GM23338 (cell line): ENCODE measurements around the gene UBAP2. TPM values are rescaled to one million over a fixed set of nuclear protein-coding genes. Genes with fewer than 3 reads are reported as not detected.

ENCODE experiments used
- ATAC-seq: fragments of 200-7000 bp; cut with Tn5 transposase; 3 replicates; pipeline ENCODE4 v1.9.1; 2020
- DNase-seq: peaks from one replicate; pipeline ENCODE4 v3.0.0-alpha.2; 2015; ENCODE audit warnings: low spot score
- H2AFZ ChIP-seq: fragments of 200-600 bp; sonication (generic); 2 replicates; pipeline ENCODE4 v1.8.0; 2016; ENCODE audit warnings: antibody characterized with exemption, mild to moderate bottlenecking, moderate library complexity
- H3F3A ChIP-seq: fragments of 200-600 bp; sonication (generic); replicated peaks from 2 replicates; pipeline ENCODE4 v1.8.0; 2017; ENCODE audit warnings: antibody characterized with exemption, mixed run types, low read depth
- H3K27ac ChIP-seq: fragments of 200-600 bp; sonication (generic); 2 replicates; pipeline ENCODE4 v1.6.1; 2016; ENCODE audit warnings: low read depth
- H3K27me3 ChIP-seq: fragments of 200-600 bp; sonication (generic); 2 replicates; pipeline ENCODE4 v1.8.0; 2016; ENCODE audit warnings: mild to moderate bottlenecking, mixed run types, moderate library complexity; ENCODE audit not compliant: insufficient read depth
- H3K36me3 ChIP-seq: fragments of 200-600 bp; sonication (generic); 2 replicates; pipeline ENCODE4 v1.8.0; 2016; ENCODE audit warnings: mild to moderate bottlenecking; ENCODE audit not compliant: insufficient read depth
- H3K4me1 ChIP-seq: fragments of 200-600 bp; sonication (generic); 2 replicates; pipeline ENCODE4 v1.8.0; 2016; ENCODE audit warnings: mild to moderate bottlenecking, moderate library complexity; ENCODE audit not compliant: insufficient read depth
- H3K4me2 ChIP-seq: fragments of 200-600 bp; sonication (generic); 2 replicates; pipeline ENCODE4 v1.7.1; 2017; ENCODE audit warnings: mixed run types
- H3K4me3 ChIP-seq: fragments of 200-600 bp; sonication (generic); 2 replicates; pipeline ENCODE4 v1.6.1; 2016; ENCODE audit warnings: mixed run types
- H3K79me2 ChIP-seq: fragments of 200-600 bp; sonication (generic); replicated peaks from 2 replicates; pipeline ENCODE4 v1.8.0; 2017; ENCODE audit warnings: mild to moderate bottlenecking; ENCODE audit not compliant: insufficient read depth
- H3K9me2 ChIP-seq: fragments of 200-600 bp; sonication (generic); 2 replicates; pipeline ENCODE4 v1.8.0; 2017; ENCODE audit not compliant: insufficient read depth
- H4K20me1 ChIP-seq: fragments of 200-600 bp; sonication (generic); replicated peaks from 2 replicates; pipeline ENCODE4 v1.8.0; 2017; ENCODE audit warnings: mild to moderate bottlenecking; ENCODE audit not compliant: insufficient read depth
- H3K27ac Mint-ChIP-seq: 2 replicates; pipeline ENCODE4 v1.8.0; 2020; ENCODE audit warnings: inconsistent platforms, mild to moderate bottlenecking, moderate library complexity, mixed read lengths
- H3K27me3 Mint-ChIP-seq: 3 replicates; pipeline ENCODE4 v1.8.0; 2022; ENCODE audit warnings: low read depth, mild to moderate bottlenecking, moderate library complexity, mixed read lengths, inconsistent platforms; ENCODE audit not compliant: insufficient read depth, poor library complexity
- H3K36me3 Mint-ChIP-seq: 3 replicates; pipeline ENCODE4 v1.8.0; 2021; ENCODE audit warnings: low read depth, mild to moderate bottlenecking, inconsistent platforms, moderate library complexity, mixed read lengths
- H3K4me1 Mint-ChIP-seq: 3 replicates; pipeline ENCODE4 v1.8.0; 2020; ENCODE audit warnings: mild to moderate bottlenecking, inconsistent platforms, mixed read lengths
- H3K4me3 Mint-ChIP-seq: 3 replicates; pipeline ENCODE4 v1.8.0; 2021; ENCODE audit warnings: moderate library complexity, mild to moderate bottlenecking, inconsistent platforms, mixed read lengths
- H3K9me3 Mint-ChIP-seq: 3 replicates; pipeline ENCODE4 v1.8.0; 2020; ENCODE audit warnings: moderate library complexity, mild to moderate bottlenecking, inconsistent platforms, mixed read lengths
- CTCF ChIP-seq, 2 experiments: fragments of 200-600 bp in 1 of 2; sonication (generic) in 1 of 2; conservative IDR thresholded peaks; 2 replicates each; pipeline versions ENCODE4 v1.5.1 to v1.6.1; 2016 to 2017; ENCODE audit warnings: antibody characterized with exemption in 2 of 2, low read depth in 2 of 2, mild to moderate bottlenecking in 2 of 2, moderate library complexity in 1 of 2
- EZH2 ChIP-seq: fragments of 200-600 bp; sonication (generic); IDR thresholded peaks from one replicate; pipeline ENCODE4 v1.8.0; 2017; ENCODE audit warnings: antibody characterized with exemption, mild to moderate bottlenecking, low read depth; ENCODE audit not compliant: unreplicated experiment
- STAT1 ChIP-seq: IDR thresholded peaks from one replicate; pipeline ENCODE4 v1.6.1; 2016; ENCODE audit warnings: antibody characterized with exemption; ENCODE audit not compliant: unreplicated experiment
- ZNF331 ChIP-seq: fragments of 250-450 bp; sonication (Bioruptor Pico); IDR thresholded peaks from 2 replicates; pipeline ENCODE4 v1.5.0; 2020; ENCODE audit warnings: low read depth, mild to moderate bottlenecking, moderate library complexity
- ZNF462 ChIP-seq: fragments of 250-450 bp; sonication (Bioruptor Pico); IDR thresholded peaks from 2 replicates; pipeline ENCODE4 v1.5.0; 2020; ENCODE audit warnings: mild to moderate bottlenecking, moderate library complexity
- polyA plus RNA-seq: library from polyadenylated mRNA; unstranded; fragments of >200 nt; fragmentation: Nextera tagmentation; extraction: Ambion mirVana; gene quantifications from 2 replicates; pipeline ENCODE4 v1.2.1, GENCODE V29; 2016
- total RNA-seq: library from RNA; depleted of rRNA; stranded (reverse); fragments of >200 nt; shearing (Covaris generic); gene quantifications from 2 replicates; pipeline ENCODE4 v1.2.3, GENCODE V29; 2014
- TF ChIP-seq, protein P1 (sequence below): IDR thresholded peaks from 2 replicates; pipeline ENCODE4 v1.6.1; 2016; ENCODE audit warnings: antibody characterized with exemption

UBAP2 gene
- total and polyA plus RNA-seq, 2 experiments from 2014 or later, result 47.4 to 56.4 TPM

DNA sequence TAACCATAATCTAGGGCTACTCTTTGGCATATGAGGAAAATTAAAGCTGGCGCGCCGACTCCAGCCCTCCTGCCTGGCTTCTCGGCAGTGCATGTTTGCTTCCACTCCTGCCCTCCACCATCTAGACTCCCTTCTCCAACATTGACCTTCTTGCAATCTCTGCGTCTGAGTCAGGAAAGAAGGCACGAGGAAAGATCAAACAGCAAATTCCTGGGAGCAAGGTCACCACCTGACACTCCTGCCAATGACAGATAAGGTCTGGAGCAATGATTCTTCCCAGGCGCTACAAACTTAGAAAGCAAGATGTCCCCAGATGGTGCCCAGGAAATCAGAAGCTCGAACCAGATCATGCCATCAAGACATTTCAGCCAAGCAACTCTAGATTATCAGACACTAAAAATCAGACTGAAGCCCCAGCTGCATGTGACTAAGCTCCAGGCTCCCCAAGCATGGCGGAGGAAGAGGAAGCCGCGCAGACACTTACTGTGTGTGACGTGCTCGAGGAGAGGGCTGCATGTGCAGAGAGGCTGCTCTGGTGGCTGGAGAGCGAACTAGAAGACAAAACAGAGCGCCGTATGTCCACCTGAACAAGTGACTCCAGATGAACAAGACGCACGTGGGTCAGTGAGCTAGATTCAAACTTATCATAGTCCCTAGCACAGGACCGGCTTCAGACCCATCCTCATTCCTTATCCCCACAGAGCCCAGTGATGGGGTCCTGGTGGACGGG is 116.4 kb downstream of the UBAP2 start (continued):
- no peak for TF ChIP-seq ZNF462 (CRISPR knock-in tag)
- no peak for TF ChIP-seq STAT1
- no peak for TF ChIP-seq CTCF (conservative IDR thresholded peaks at IDR 0.05; ENCODE audit: low read depth in 2 of 2)
- TF ChIP-seq ZNF331 (CRISPR knock-in tag), result no peak

DNA sequence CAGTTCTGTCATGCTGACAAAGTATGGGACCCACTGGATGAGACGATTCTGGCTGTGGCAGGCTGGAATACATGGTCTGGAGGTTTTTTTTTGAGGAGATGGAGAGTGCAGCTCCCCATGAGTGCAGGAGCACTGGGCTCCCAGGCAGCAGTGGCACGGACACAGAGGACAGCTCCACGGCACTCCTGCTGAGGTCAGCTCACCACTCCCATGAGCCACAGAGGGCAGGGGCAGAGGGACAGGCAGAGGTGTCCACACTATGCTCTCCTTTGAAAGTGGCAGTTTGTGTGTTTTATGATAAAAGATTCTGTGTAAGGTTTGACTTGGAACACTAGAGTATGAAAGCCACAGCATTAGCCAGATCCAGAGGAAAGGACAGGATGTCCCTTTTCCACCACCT is 117.4 kb downstream of the UBAP2 start:
- peaks cover 34% of the 10 kb centered on the region for H3K36me3 ChIP-seq
- Mint-ChIP-seq H3K36me3 (peaks cover 92% of the 10 kb centered on the region), H3K4me1 (peaks cover 17% of the 10 kb centered on the region), H3K4me3 (no peak overlapping the region), H3K27me3 (peaks cover 15% of the 10 kb centered on the region), H3K27ac (no peak overlapping the region), H3K9me3 (no peaks in the 10 kb centered on the region)
- no peaks in the 10 kb centered on the region for H3K27me3 ChIP-seq
- no peak overlapping the region for H3K4me3 ChIP-seq
- H3K9me2 ChIP-seq, result no peaks in the 10 kb centered on the region
- peaks cover under 1% of the 10 kb centered on the region; the same call in 1 of the 2 replicates for H3K79me2 ChIP-seq
- peaks cover 26% of the 10 kb centered on the region for H4K20me1 ChIP-seq
- ATAC-seq, result no peak
- H3K27ac ChIP-seq, result no peak overlapping the region
- no peak for DNase-seq
- no peak overlapping the region for H3K4me2 ChIP-seq
- H3K4me1 ChIP-seq, result peaks cover 15% of the 10 kb centered on the region
- H2AFZ ChIP-seq, result no peak overlapping the region
- 0 out of 2 replicates have a peak, but pooled peaks cover 3% of the 10 kb centered on the region for H3F3A ChIP-seq
- TF ChIP-seq, protein P1, sequence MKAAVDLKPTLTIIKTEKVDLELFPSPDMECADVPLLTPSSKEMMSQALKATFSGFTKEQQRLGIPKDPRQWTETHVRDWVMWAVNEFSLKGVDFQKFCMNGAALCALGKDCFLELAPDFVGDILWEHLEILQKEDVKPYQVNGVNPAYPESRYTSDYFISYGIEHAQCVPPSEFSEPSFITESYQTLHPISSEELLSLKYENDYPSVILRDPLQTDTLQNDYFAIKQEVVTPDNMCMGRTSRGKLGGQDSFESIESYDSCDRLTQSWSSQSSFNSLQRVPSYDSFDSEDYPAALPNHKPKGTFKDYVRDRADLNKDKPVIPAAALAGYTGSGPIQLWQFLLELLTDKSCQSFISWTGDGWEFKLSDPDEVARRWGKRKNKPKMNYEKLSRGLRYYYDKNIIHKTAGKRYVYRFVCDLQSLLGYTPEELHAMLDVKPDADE, result no peak
- TF ChIP-seq EZH2 (no peak), STAT1 (no peak), CTCF (conservative IDR thresholded peaks at IDR 0.05; ENCODE audit: low read depth in 2 of 2) (no peak)
